GM12873 (cell line): ENCODE data around the gene CPA3.

Experiments used
- TF ChIP-seq, protein P1 (sequence below): IDR thresholded peaks from 2 replicates; pipeline ENCODE4 v1.5.1; 2012; ENCODE audit warnings: low read depth, mild to moderate bottlenecking, moderate library complexity, low read length, control low read depth; ENCODE audit not compliant: insufficient read depth; ENCODE audit errors: missing control alignments

Gene CPA3

DNA sequence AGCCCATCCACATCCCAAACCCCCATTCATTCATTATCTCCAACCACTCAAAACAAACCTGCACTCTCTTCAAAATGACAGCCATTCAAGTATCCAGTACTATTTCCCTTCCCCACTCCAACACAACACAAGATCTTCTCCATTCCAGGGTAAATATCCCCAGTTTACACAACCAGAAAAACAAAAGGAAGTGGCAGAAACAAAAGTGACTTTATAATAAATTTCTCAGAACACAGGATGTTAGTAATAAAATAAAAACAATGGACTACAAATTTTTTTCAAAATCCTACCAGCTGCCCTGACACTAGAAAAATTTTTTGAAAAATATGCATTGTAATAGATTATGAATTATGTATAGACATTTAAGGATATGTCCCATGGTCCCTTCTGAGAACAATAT lies 14.2 kb downstream of the CPA3 start:
- TF ChIP-seq, protein P1, sequence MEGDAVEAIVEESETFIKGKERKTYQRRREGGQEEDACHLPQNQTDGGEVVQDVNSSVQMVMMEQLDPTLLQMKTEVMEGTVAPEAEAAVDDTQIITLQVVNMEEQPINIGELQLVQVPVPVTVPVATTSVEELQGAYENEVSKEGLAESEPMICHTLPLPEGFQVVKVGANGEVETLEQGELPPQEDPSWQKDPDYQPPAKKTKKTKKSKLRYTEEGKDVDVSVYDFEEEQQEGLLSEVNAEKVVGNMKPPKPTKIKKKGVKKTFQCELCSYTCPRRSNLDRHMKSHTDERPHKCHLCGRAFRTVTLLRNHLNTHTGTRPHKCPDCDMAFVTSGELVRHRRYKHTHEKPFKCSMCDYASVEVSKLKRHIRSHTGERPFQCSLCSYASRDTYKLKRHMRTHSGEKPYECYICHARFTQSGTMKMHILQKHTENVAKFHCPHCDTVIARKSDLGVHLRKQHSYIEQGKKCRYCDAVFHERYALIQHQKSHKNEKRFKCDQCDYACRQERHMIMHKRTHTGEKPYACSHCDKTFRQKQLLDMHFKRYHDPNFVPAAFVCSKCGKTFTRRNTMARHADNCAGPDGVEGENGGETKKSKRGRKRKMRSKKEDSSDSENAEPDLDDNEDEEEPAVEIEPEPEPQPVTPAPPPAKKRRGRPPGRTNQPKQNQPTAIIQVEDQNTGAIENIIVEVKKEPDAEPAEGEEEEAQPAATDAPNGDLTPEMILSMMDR, result no peak

GRCh38 chr3:148880681-148881080 lies 15.6 kb downstream of the CPA3 start:
- TF ChIP-seq, protein P1, result peak; percentile 32

GRCh38 chr3:148881286-148881685 lies 16.2 kb downstream of the CPA3 start:
- TF ChIP-seq, protein P1, result no peak

DNA sequence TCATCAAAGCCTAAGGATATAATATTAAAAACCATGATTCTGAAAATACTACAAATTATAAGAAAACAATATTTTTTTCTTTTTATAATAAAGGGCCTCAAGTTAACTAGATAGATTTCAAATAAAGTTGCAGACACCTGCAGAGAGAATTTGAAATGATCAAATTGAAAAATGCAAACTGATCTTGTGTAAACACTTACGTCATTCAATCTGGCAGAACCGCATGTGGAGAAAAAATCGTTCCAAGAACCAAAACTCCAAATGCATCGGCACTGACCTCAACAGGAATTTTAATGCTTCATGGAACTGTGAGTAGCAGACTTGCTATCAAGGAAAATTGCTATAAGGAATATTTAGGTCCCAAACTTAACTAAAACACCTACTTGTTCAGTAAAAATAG lies 17.2 kb downstream of the CPA3 start:
- TF ChIP-seq, protein P1, result no peak

GRCh38 chr3:148883163-148883562 lies 18.1 kb downstream of the CPA3 start:
- TF ChIP-seq, protein P1, result no peak

DNA sequence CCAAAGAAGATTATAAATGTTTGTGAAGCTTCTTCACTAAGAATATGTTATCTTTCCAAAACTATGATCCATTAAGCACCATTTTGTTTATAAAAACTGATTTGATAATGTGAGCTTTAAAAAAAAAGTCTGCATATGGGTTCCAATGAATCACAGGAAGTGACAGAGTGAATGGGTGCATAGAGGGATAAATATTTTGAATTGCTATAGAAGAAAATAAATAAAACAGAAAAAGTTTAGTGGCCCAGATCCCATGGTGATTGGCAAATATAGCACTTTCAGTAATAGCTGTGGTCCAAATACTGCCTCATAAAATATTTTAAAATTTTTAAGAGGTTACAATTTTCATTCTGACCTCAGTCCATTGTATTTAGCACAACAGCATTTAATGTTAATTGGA lies 19.2 kb downstream of the CPA3 start:
- TF ChIP-seq, protein P1, result no peak

- TF ChIP-seq, protein P1, result no peak
These were observed 24.7 kb downstream of the CPA3 start for GRCh38 chr3:148889828-148890227.
